SK-N-SH (cell line): ENCODE data around the gene NOL7. TPM values are rescaled to one million over a fixed set of nuclear protein-coding genes. Genes with fewer than 3 reads are reported as not detected.

Source experiments
- CTCF ChIA-PET: fragments of 300-600, 350-600 bp; formaldehyde crosslinking; extraction: SDS; loops from one replicate; lab custom pipeline; 2021; lab: Yijun Ruan, JAX
- POLR2A ChIA-PET: fragments of 350-600 bp; sonication (Branson Sonifier 250); formaldehyde crosslinking; extraction: SDS; loops from one replicate; lab custom pipeline; 2020; ENCODE audit warnings: antibody characterized with exemption, inconsistent platforms; lab: Yijun Ruan, JAX
- DNase-seq: peaks from one replicate; pipeline ENCODE4 v3.0.0; 2012
- H2AFZ ChIP-seq: fragments of 200-600 bp; sonication (generic); 2 replicates; pipeline ENCODE4 v1.8.1; 2016; ENCODE audit warnings: antibody characterized with exemption, mild to moderate bottlenecking, low read depth
- H3F3A ChIP-seq: fragments of 200-600 bp; sonication (generic); replicated peaks from 2 replicates; pipeline ENCODE3; 2016; ENCODE audit warnings: antibody characterized with exemption, mild to moderate bottlenecking; ENCODE audit not compliant: insufficient read depth
- H3K27ac ChIP-seq, 2 experiments: fragments of 200-500 bp in 1 of 2; fragments of 200-600 bp in 1 of 2; sonication (Bioruptor generic) in 1 of 2; sonication (generic), shearing (Covaris generic) in 1 of 2; 2 replicates each; pipeline versions ENCODE4 v1.5.1 to v1.6.1; 2014 to 2016; ENCODE audit warnings: low read depth in 2 of 2, inconsistent platforms in 1 of 2, low read length in 1 of 2, mild to moderate bottlenecking in 1 of 2, mixed read lengths in 1 of 2
- H3K27me3 ChIP-seq: fragments of 200-600 bp; sonication (generic), shearing (Covaris generic); 2 replicates; pipeline ENCODE4 v1.6.1; 2016; ENCODE audit warnings: mixed run types; ENCODE audit not compliant: insufficient read depth
- H3K36me3 ChIP-seq, 2 experiments: fragments of 200-500 bp in 1 of 2; fragments of 200-600 bp in 1 of 2; sonication (Bioruptor generic) in 1 of 2; sonication (generic) in 1 of 2; replicated peaks in 1 of 2; 2 replicates each; pipeline versions ENCODE3 to v1.5.1; 2014 to 2016; ENCODE audit warnings: low read length in 1 of 2, mild to moderate bottlenecking in 1 of 2; ENCODE audit not compliant: insufficient read depth in 2 of 2, control insufficient read depth in 1 of 2
- H3K4me1 ChIP-seq, 2 experiments: fragments of 200-500 bp in 1 of 2; fragments of 200-600 bp in 1 of 2; sonication (Bioruptor generic) in 1 of 2; sonication (generic), shearing (Covaris generic) in 1 of 2; 2 replicates each; pipeline versions ENCODE4 v1.5.1 to v1.6.1; 2014 to 2016; ENCODE audit warnings: low read depth in 1 of 2, low read length in 1 of 2, mixed run types in 1 of 2; ENCODE audit not compliant: insufficient read depth in 2 of 2, control insufficient read depth in 1 of 2
- H3K4me2 ChIP-seq: fragments of 200-600 bp; sonication (generic), shearing (Covaris generic); 2 replicates; pipeline ENCODE4 v1.6.1; 2017; ENCODE audit warnings: mixed run types
- H3K4me3 ChIP-seq, 2 experiments: fragments of 200-500 bp in 1 of 2; fragments of 200-600 bp in 1 of 2; sonication (Bioruptor generic) in 1 of 2; sonication (generic), shearing (Covaris generic) in 1 of 2; 2 replicates each; pipeline versions ENCODE4 v1.5.1 to v1.8.1; 2014 to 2016; ENCODE audit warnings: low read depth in 2 of 2, inconsistent platforms in 1 of 2, low read length in 1 of 2, mild to moderate bottlenecking in 1 of 2, mixed read lengths in 1 of 2, moderate library complexity in 1 of 2
- H3K79me2 ChIP-seq: fragments of 200-600 bp; sonication (generic); 2 replicates; pipeline ENCODE4 v1.8.1; 2017; ENCODE audit warnings: mild to moderate bottlenecking; ENCODE audit not compliant: insufficient read depth
- H3K9ac ChIP-seq: fragments of 200-600 bp; sonication (generic); 2 replicates; pipeline ENCODE4 v1.6.1; 2017; ENCODE audit warnings: mixed run types
- H3K9me2 ChIP-seq: fragments of 200-600 bp; sonication (generic); 2 replicates; pipeline ENCODE4 v1.6.1; 2017; ENCODE audit warnings: mixed run types
- H3K9me3 ChIP-seq: fragments of 200-600 bp; sonication (generic); 2 replicates; pipeline ENCODE4 v1.6.1; 2017; ENCODE audit warnings: mixed run types, mild to moderate bottlenecking, moderate library complexity
- H4K20me1 ChIP-seq: fragments of 200-600 bp; sonication (generic); 2 replicates; pipeline ENCODE4 v1.6.1; 2017; ENCODE audit warnings: mild to moderate bottlenecking, mixed run types; ENCODE audit not compliant: insufficient read depth
- CHD2 ChIP-seq: fragments of 150-350 bp; IDR thresholded peaks from 2 replicates; pipeline ENCODE4 v1.6.1; 2018; ENCODE audit warnings: low read length; ENCODE audit not compliant: partially characterized antibody
- CTCF ChIP-seq: fragments of 200-600 bp; sonication (generic); IDR thresholded peaks from 2 replicates; pipeline ENCODE4 v1.6.1; 2017; ENCODE audit warnings: antibody characterized with exemption, mild to moderate bottlenecking, moderate library complexity
- EP300 ChIP-seq, 2 experiments: IDR thresholded peaks; 2 replicates each; pipeline versions ENCODE4 v1.4.0 to v1.6.1; 2012; ENCODE audit warnings: borderline replicate concordance in 1 of 2, low read depth in 1 of 2, low read length in 1 of 2
- FOSL2 ChIP-seq: IDR thresholded peaks from 2 replicates; pipeline ENCODE4 v1.4.0; 2012; ENCODE audit warnings: low read depth, mild to moderate bottlenecking, moderate library complexity, borderline replicate concordance
- FOXM1 ChIP-seq: IDR thresholded peaks from 2 replicates; pipeline ENCODE4 v1.4.0; 2012; ENCODE audit warnings: low read depth, mild to moderate bottlenecking
- GABPA ChIP-seq: IDR thresholded peaks from 2 replicates; pipeline ENCODE4 v1.4.0; 2012; ENCODE audit warnings: low read depth, mild to moderate bottlenecking
- MAX ChIP-seq: IDR thresholded peaks from 2 replicates; pipeline ENCODE4 v1.4.0; 2012; ENCODE audit warnings: low read depth
- MEF2A ChIP-seq: IDR thresholded peaks from 2 replicates; pipeline ENCODE4 v1.4.0; 2012; ENCODE audit warnings: low read depth, borderline replicate concordance
- MXI1 ChIP-seq: IDR thresholded peaks from 2 replicates; pipeline ENCODE4 v1.6.1; 2012; ENCODE audit warnings: mild to moderate bottlenecking, low read depth, low read length, improper control_type of control experiment
- NRF1 ChIP-seq: IDR thresholded peaks from 2 replicates; pipeline ENCODE4 v1.6.1; 2012; ENCODE audit warnings: low read depth, mild to moderate bottlenecking, low read length
- RXRA ChIP-seq: IDR thresholded peaks from 2 replicates; pipeline ENCODE4 v1.4.0; 2012; ENCODE audit warnings: low read depth, mild to moderate bottlenecking, borderline replicate concordance
- SMC3 ChIP-seq: IDR thresholded peaks from 2 replicates; pipeline ENCODE4 v1.6.1; 2012; ENCODE audit warnings: low read depth, low read length, improper control_type of control experiment
- TEAD4 ChIP-seq: IDR thresholded peaks from 2 replicates; pipeline ENCODE4 v1.4.0; 2012; ENCODE audit warnings: mild to moderate bottlenecking, borderline replicate concordance; ENCODE audit not compliant: insufficient read depth
- YY1 ChIP-seq: IDR thresholded peaks from 2 replicates; pipeline ENCODE4 v1.4.0; 2012; ENCODE audit warnings: low read depth, mild to moderate bottlenecking
- ZBTB33 ChIP-seq: IDR thresholded peaks from 2 replicates; pipeline ENCODE4 v1.4.0; 2012; ENCODE audit warnings: low read depth, borderline replicate concordance
- WGBS: methylation state at CpG from one replicate; pipeline ENCODE4 v1.1.6; 2017; ENCODE audit warnings: low lambda C conversion rate; 5-methylcytosine and 5-hydroxymethylcytosine counted together
- polyA plus RNA-seq, 3 experiments: library from polyadenylated mRNA; depleted of rRNA; stranded (reverse); fragments of >200 nt; gene quantifications; 2 replicates each; pipeline ENCODE4 v1.2.3, GENCODE V29; 2012

Gene NOL7
- polyA plus RNA-seq, 1 of the 3 experiments (the other 2 are of a cell fraction), result 103 TPM

- no peak for TF ChIP-seq MAX
- no peak for TF ChIP-seq FOXM1
- no peak for TF ChIP-seq RXRA
- TF ChIP-seq YY1, result no peak
- no peak for TF ChIP-seq EP300 (IDR thresholded peaks at IDR 0.05; ENCODE audit: borderline replicate concordance in 1 of 2, low read depth in 1 of 2, low read length in 1 of 2)
- no peak for TF ChIP-seq NRF1
These were observed 11.0 kb upstream of the NOL7 start (continued) for GRCh38 chr6:13604135-13604534.

GRCh38 chr6:13604546-13605416, 10.4 kb upstream of the NOL7 start:
- H3K4me2 ChIP-seq, result no peak overlapping the region
- no peak overlapping the region for H3K4me3 ChIP-seq
- DNase-seq, result no peak
- no peaks in the 10 kb centered on the region for H3F3A ChIP-seq
- H4K20me1 ChIP-seq, result no peaks in the 10 kb centered on the region
- H3K27me3 ChIP-seq, result no peaks in the 10 kb centered on the region
- H3K9ac ChIP-seq, result no peak overlapping the region
- H3K79me2 ChIP-seq, result no peaks in the 10 kb centered on the region
- peaks cover 0 to 3% of the 10 kb centered on the region in 2 experiments; a peak in 1 of 4 replicates for H3K4me1 ChIP-seq
- peaks cover 10 to 29% of the 10 kb centered on the region in 2 experiments for H3K36me3 ChIP-seq
- ChIA-PET POLR2A (interaction anchor here (0.6 to 1.0 kb wide), 2 partner anchors 10 to 11 kb away, joined by 3 to 5 read pairs; partner anchors contain the start of gene NOL7), CTCF (interaction anchor here (0.6 to 2.6 kb wide), 3 partner anchors 10 to 33 kb away, joined by 3 to 16 read pairs (median 10); partner anchors contain the start of genes NOL7 and SIRT5)
- H2AFZ ChIP-seq, result no peak overlapping the region
- H3K9me2 ChIP-seq, result no peaks in the 10 kb centered on the region
- no peaks in the 10 kb centered on the region for H3K9me3 ChIP-seq
- 73% methylated on average over 2 of the region's 2 CpGs for WGBS
- H3K27ac ChIP-seq, result 0 out of 4 replicates have a peak overlapping the region, but pooled peaks of 1 of the 2 experiments have one; percentile 14
- TF ChIP-seq CTCF (no peak), FOSL2 (no peak), ZBTB33 (no peak), SMC3 (no peak), MXI1 (no peak), MEF2A (no peak), YY1 (no peak), FOXM1 (no peak), CHD2 (no peak), GABPA (no peak), EP300 (IDR thresholded peaks at IDR 0.05; ENCODE audit: borderline replicate concordance in 1 of 2, low read depth in 1 of 2, low read length in 1 of 2) (no peak), TEAD4 (no peak)
